Breast epithelium (tissue), 4 donors: Measurements from ENCODE around the gene PSD4. TPM values are rescaled to one million over a fixed set of nuclear protein-coding genes. Genes with fewer than 3 reads are reported as not detected.

Source experiments
- DNase-seq, 2 donors: peaks; one replicate each; pipeline ENCODE4 v3.0.0-alpha.2; 2019; ENCODE audit warnings: low spot score in 2 of 2
- H3K27ac ChIP-seq, 2 donors: fragments of 200-600 bp; sonication (generic) in 1 of 2; one replicate each; pipeline ENCODE4 v1.5.1; 2016 to 2019; ENCODE audit warnings: mild to moderate bottlenecking in 1 of 2
- H3K27me3 ChIP-seq, 2 donors: fragments of 200-600 bp; sonication (generic) in 1 of 2; one replicate each; pipeline versions ENCODE4 v1.5.1 to v1.6.0; 2017 to 2019; ENCODE audit warnings: control low read depth in 1 of 2, mild to moderate bottlenecking in 1 of 2
- H3K36me3 ChIP-seq: fragments of 200-600 bp; one replicate; pipeline ENCODE4 v1.5.1; 2019
- H3K4me1 ChIP-seq, 2 donors: fragments of 200-600 bp; sonication (generic); one replicate each; pipeline ENCODE4 v1.5.1; 2016 to 2019; ENCODE audit warnings: control low read depth in 1 of 2
- H3K4me3 ChIP-seq, 3 donors: fragments of 200-600 bp; sonication (generic); 1 replicate in 2 of 3; 2 replicates in 1 of 3; pipeline ENCODE4 v1.5.1; 2016 to 2019; ENCODE audit warnings: mild to moderate bottlenecking in 3 of 3, moderate library complexity in 2 of 3
- H3K9me3 ChIP-seq, 2 donors: fragments of 200-600 bp; sonication (generic) in 1 of 2; one replicate each; pipeline ENCODE4 v1.5.1; 2016 to 2019; ENCODE audit warnings: control low read depth in 1 of 2
- POLR2A ChIP-seq: fragments of 450-650 bp; IDR thresholded peaks from one replicate; pipeline ENCODE4 v1.6.1; 2016; ENCODE audit warnings: antibody characterized with exemption, mild to moderate bottlenecking, moderate library complexity
- POLR2AphosphoS5 ChIP-seq, 3 donors: sonication (generic); formaldehyde crosslinking; IDR thresholded peaks; one replicate each; pipeline ENCODE4 v1.6.1; 2017; ENCODE audit warnings: antibody characterized with exemption in 3 of 3
- intact Hi-C: fragments of 100-400 bp; cut with DNase I; formaldehyde crosslinking; loops from one replicate; pipeline ENCODE4 v1.15.1; 2023; ENCODE audit warnings: low total_unique reads
- total RNA-seq, 3 donors: library from RNA; depleted of rRNA; stranded (reverse); fragments of >200 nt; gene quantifications; one replicate each; pipeline ENCODE4 v1.1.0, GENCODE V29; 2016
- TF ChIP-seq, protein P1 (sequence below), 3 donors: fragments of 450-650 bp; IDR thresholded peaks; one replicate each; pipeline ENCODE4 v1.5.1; 2016 to 2017; ENCODE audit warnings: antibody characterized with exemption in 3 of 3, mild to moderate bottlenecking in 3 of 3, moderate library complexity in 3 of 3

Gene PSD4
- total RNA-seq, 3 donors from 2014 or later, result 4.3 to 61.2 (median 40.3) TPM

DNA sequence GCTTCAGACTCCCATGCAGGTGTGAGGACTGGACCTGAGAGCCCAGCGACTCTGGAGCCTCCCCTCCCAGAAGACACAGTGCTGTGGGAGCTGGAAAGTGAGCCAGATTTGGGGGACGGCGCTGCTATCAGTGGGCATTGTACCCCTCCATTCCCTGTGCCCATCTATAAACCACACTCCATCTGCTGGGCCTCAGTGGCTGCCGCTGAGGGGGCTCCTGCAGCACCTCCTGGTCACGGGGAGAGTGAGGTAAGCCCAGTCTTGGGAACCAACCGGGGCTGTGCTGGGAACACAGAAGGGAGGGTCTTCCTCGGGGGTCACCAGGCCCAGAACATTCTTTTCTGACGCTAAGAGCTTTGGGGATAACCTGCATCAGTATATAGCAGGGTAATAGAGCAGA lies 9.5 kb downstream of the PSD4 start:
- H3K36me3 ChIP-seq, result no peaks in the 10 kb centered on the region
- H3K9me3 ChIP-seq, result no peaks in the 10 kb centered on the region
- no peak for DNase-seq
- intact Hi-C loops, result no loop called here
- no peak overlapping the region for H3K4me3 ChIP-seq
- no peak for TF ChIP-seq POLR2A
- TF ChIP-seq POLR2AphosphoS5 (IDR thresholded peaks at IDR 0.05), result no peak
- TF ChIP-seq, protein P1, sequence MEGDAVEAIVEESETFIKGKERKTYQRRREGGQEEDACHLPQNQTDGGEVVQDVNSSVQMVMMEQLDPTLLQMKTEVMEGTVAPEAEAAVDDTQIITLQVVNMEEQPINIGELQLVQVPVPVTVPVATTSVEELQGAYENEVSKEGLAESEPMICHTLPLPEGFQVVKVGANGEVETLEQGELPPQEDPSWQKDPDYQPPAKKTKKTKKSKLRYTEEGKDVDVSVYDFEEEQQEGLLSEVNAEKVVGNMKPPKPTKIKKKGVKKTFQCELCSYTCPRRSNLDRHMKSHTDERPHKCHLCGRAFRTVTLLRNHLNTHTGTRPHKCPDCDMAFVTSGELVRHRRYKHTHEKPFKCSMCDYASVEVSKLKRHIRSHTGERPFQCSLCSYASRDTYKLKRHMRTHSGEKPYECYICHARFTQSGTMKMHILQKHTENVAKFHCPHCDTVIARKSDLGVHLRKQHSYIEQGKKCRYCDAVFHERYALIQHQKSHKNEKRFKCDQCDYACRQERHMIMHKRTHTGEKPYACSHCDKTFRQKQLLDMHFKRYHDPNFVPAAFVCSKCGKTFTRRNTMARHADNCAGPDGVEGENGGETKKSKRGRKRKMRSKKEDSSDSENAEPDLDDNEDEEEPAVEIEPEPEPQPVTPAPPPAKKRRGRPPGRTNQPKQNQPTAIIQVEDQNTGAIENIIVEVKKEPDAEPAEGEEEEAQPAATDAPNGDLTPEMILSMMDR (IDR thresholded peaks at IDR 0.05), result no peak
- H3K4me1 ChIP-seq, result no peaks in the 10 kb centered on the region
- no peaks in the 10 kb centered on the region for H3K27me3 ChIP-seq
- H3K27ac ChIP-seq, result no peak overlapping the region

DNA sequence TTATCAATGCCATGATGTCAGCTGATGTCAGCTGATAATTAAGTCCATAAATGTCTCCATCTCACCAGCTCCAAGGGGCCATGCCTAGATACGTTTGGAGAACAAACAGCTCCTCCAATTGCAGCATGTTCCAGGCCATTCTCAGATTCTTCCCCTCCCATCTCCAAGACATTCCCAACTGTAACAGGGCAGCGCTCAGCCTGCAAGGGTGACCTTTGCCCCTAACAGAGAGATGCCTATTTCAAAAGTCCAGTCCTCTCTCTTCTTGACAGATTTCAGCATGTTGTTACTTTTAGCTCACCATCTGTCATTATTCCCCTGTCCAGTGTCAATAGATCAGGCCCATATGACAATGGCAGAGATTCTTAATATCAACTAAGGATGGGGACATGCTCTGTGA lies 9.9 kb downstream of the PSD4 start:
- Histone ChIP-seq H3K27ac (no peak overlapping the region), H3K4me1 (no peaks in the 10 kb centered on the region), H3K27me3 (no peaks in the 10 kb centered on the region), H3K36me3 (no peaks in the 10 kb centered on the region), H3K9me3 (no peaks in the 10 kb centered on the region), H3K4me3 (no peak overlapping the region)
- intact Hi-C loops, result no loop called here
- TF ChIP-seq, protein P1 (IDR thresholded peaks at IDR 0.05), result no peak
- no peak for TF ChIP-seq POLR2A
- TF ChIP-seq POLR2AphosphoS5 (IDR thresholded peaks at IDR 0.05), result no peak
- no peak for DNase-seq

DNA sequence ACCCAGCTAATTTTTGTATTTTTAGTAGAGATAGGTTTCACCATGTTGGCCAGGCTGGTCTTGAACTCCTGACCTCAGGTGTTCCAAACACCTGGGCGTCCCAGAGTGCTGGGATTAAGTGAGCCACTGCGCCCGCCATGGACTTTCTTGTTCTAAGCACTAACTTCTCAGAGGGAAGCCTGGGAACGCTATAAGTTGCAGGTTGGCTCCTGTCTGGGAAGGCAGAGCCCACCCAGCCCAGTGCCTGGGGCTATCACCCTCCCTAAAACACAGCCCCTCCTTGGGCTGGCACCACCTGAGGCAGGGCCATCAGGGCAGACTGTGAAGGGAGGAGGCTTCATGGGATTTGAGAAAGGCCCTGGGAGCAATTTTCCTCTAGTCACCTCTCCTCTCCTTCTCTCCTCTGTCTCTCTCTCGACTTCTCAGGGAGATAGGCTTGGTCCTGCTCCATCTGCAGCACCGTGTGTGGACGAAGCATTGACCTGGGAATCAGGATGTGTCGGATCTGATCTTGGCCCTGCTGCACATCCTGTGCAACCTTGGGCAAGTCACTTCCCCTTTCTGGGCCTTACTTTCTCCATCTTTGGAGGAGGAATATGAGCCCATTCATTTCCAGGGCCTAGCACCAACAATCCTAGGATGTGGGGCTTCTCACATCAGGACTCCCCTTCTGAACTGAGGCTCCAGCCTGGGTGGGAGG lies 10.9 kb downstream of the PSD4 start:
- Histone ChIP-seq H3K27ac (no peak overlapping the region), H3K27me3 (no peaks in the 10 kb centered on the region), H3K9me3 (no peaks in the 10 kb centered on the region), H3K4me3 (no peak overlapping the region), H3K4me1 (no peaks in the 10 kb centered on the region), H3K36me3 (no peaks in the 10 kb centered on the region)
- no peak for TF ChIP-seq POLR2AphosphoS5 (IDR thresholded peaks at IDR 0.05)
- TF ChIP-seq, protein P1 (IDR thresholded peaks at IDR 0.05), result no peak
- TF ChIP-seq POLR2A, result no peak
- DNase-seq, result no peak
- intact Hi-C loops, result no loop called here

DNA sequence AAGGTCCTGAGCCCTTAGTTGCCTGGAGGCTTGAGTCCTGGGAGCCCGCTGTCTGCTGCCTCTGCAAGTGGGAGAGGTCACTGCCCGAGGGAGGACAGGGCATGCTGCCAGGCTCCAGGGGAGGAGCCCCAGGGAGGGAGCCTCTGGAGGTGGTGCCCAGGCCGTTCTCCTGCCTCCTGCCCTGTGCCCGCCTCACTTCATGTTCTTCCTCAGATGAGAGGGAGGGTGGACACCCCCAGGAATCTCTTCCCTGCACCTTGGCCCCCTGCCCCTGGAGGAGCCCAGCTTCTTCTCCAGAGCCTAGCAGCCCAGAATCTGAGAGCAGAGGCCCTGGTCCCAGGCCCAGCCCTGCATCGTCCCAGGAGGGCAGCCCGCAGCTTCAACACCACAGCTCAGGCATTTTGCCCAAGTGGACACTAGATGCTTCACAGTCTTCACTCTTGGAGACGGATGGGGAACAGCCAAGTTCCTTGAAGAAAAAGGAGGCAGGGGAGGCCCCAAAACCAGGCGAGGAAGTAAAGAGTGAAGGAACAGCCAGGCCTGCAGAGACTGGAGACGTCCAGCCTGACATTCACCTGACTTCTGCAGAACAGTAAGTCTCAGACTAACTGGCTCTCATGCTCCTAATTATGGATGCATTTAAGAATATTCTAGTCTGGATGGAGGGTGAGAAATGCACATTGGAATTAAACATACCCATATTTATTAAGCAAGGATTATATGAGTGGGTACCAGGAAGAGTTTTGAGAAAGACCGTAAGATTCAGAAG lies 12.1 kb downstream of the PSD4 start:
- Histone ChIP-seq H3K27me3 (no peaks in the 10 kb centered on the region), H3K4me3 (no peak overlapping the region), H3K4me1 (no peaks in the 10 kb centered on the region), H3K27ac (no peak overlapping the region), H3K36me3 (no peaks in the 10 kb centered on the region), H3K9me3 (no peaks in the 10 kb centered on the region)
- no peak for DNase-seq
- TF ChIP-seq POLR2A, result no peak
- TF ChIP-seq POLR2AphosphoS5 (IDR thresholded peaks at IDR 0.05), result no peak
- TF ChIP-seq, protein P1 (IDR thresholded peaks at IDR 0.05), result no peak
- intact Hi-C loops, result no loop called here

DNA sequence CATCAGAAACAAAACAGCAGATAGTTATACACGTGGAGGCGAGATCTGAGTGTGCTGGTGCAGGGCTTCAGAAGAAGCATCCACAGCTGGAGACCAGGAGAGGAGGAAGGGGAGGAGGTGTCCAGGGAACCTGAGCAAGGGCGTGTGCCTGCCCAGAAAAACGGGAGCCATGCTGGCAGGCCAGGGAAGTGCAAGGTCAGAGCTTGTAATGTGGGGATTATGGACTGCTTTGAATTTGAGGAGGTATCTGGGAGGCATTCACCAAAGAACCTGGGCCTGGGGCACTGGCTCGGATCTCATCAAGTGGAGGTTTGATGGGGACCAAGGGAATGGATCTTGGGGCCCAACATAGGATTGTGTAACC lies 12.6 kb downstream of the PSD4 start:
- no peaks in the 10 kb centered on the region for H3K27me3 ChIP-seq
- H3K4me3 ChIP-seq, result no peak overlapping the region
- intact Hi-C loops, result no loop called here
- no peaks in the 10 kb centered on the region for H3K9me3 ChIP-seq
- H3K27ac ChIP-seq, result no peak overlapping the region
- H3K36me3 ChIP-seq, result no peaks in the 10 kb centered on the region
- H3K4me1 ChIP-seq, result no peaks in the 10 kb centered on the region
- DNase-seq, result no peak
- no peak for TF ChIP-seq POLR2A
- TF ChIP-seq, protein P1 (IDR thresholded peaks at IDR 0.05), result no peak
